GM13976 (cell line): Measurements from ENCODE around the gene MGAT4B.

Source experiments
- DNase-seq: peaks from one replicate; pipeline ENCODE4 v3.0.0; 2012; ENCODE audit warnings: low spot score
- CTCF ChIP-seq: IDR thresholded peaks from 2 replicates; pipeline ENCODE4 v1.5.1; 2012; ENCODE audit warnings: borderline replicate concordance, mild to moderate bottlenecking; ENCODE audit not compliant: insufficient read depth; ENCODE audit errors: extremely low read depth, missing control alignments, control extremely low read depth
- in situ Hi-C: fragments of 300-500 bp; cut with MboI; formaldehyde crosslinking; loops from one replicate; pipeline ENCODE4 v1.12.0; 2022; ENCODE audit warnings: low sequenced_read_pairs, mixed read lengths, inconsistent platforms; ENCODE audit not compliant: unreplicated experiment

MGAT4B gene

GRCh38 chr5:179797741-179798140 lies 8.9 kb downstream of the MGAT4B start:
- TF ChIP-seq CTCF, result no peak
- in situ Hi-C loops, result no loop called here
- DNase-seq, result no peak

GRCh38 chr5:179796877-179797608 lies 9.6 kb downstream of the MGAT4B start:
- no peak for TF ChIP-seq CTCF
- in situ Hi-C loops, result no loop called here
- no peak for DNase-seq

- in situ Hi-C loops, result no loop called here
- DNase-seq, result peak; percentile 87
Observed at GRCh38 chr5:179795863-179796833, 10.5 kb downstream of the MGAT4B start.

GRCh38 chr5:179795049-179795862 lies 11.4 kb downstream of the MGAT4B start:
- peak; percentile 47 for DNase-seq
- TF ChIP-seq CTCF, result no peak
- in situ Hi-C loops, result no loop called here

More at GRCh38 chr5:179795863-179796833, 10.5 kb downstream of the MGAT4B start:
- TF ChIP-seq CTCF, result peak; percentile 97

GRCh38 chr5:179794575-179794974 lies 12.1 kb downstream of the MGAT4B start:
- in situ Hi-C loops, result no loop called here
- TF ChIP-seq CTCF, result no peak
- no peak for DNase-seq

- in situ Hi-C loops, result no loop called here
- no peak for DNase-seq
- no peak for TF ChIP-seq CTCF
Observed at GRCh38 chr5:179794171-179794570, 12.5 kb downstream of the MGAT4B start.
